Retinal pigment epithelial cell (primary cell): ENCODE measurements around the gene IL22RA1.

Experiments used
- DNase-seq: peaks from one replicate; pipeline ENCODE4 v3.0.0-alpha.2; 2010; ENCODE audit warnings: low read depth
- H3K4me3 ChIP-seq: 2 replicates; pipeline ENCODE4 v1.5.1; 2011; ENCODE audit warnings: mild to moderate bottlenecking, low read length, control low read depth, moderate library complexity
- CTCF ChIP-seq: conservative IDR thresholded peaks from 2 replicates; pipeline ENCODE4 v1.5.1; 2011; ENCODE audit warnings: low read depth, low read length, control low read depth, inconsistent platforms

Gene IL22RA1

GRCh38 chr1:24077278-24077978 is 65.5 kb downstream of the IL22RA1 start:
- TF ChIP-seq CTCF, result no peak
- no peak for DNase-seq

GRCh38 chr1:24075946-24076345 is 67.0 kb downstream of the IL22RA1 start:
- TF ChIP-seq CTCF, result no peak
- DNase-seq, result no peak
- no peak overlapping the region for H3K4me3 ChIP-seq

More at GRCh38 chr1:24077278-24077978, 65.5 kb downstream of the IL22RA1 start:
- H3K4me3 ChIP-seq, result no peak overlapping the region

- DNase-seq, result no peak
- H3K4me3 ChIP-seq, result no peak overlapping the region
- no peak for TF ChIP-seq CTCF
Measured at GRCh38 chr1:24075590-24075854, 67.4 kb downstream of the IL22RA1 start.

GRCh38 chr1:24074817-24075589 is 67.9 kb downstream of the IL22RA1 start:
- no peak overlapping the region for H3K4me3 ChIP-seq
- TF ChIP-seq CTCF, result no peak
- no peak for DNase-seq

GRCh38 chr1:24074196-24074595 is 68.7 kb downstream of the IL22RA1 start:
- H3K4me3 ChIP-seq, result no peak overlapping the region
- TF ChIP-seq CTCF, result no peak
- DNase-seq, result no peak

- no peak for DNase-seq
- TF ChIP-seq CTCF, result no peak
- no peak overlapping the region for H3K4me3 ChIP-seq
Measured at GRCh38 chr1:24071941-24072340, 71.0 kb downstream of the IL22RA1 start.
